HL-60/S4 (cell line): Measurements from ENCODE around the gene TLR3.

Source experiments
- in situ Hi-C: fragments of 300-500 bp; cut with MboI; formaldehyde crosslinking; loops from 2 replicates; pipeline ENCODE4 v1.14.3; 2022; ENCODE audit warnings: low sequenced_read_pairs

TLR3 gene

GRCh38 chr4:186068581-186069348 lies at the start of gene TLR3:
Gene TLR3 (plus strand): TSS chr4:186069156. CDS start chr4:186076620, 7,464 bp downstream.
- in situ Hi-C loops, result no loop called here

GRCh38 chr4:186019269-186019668 lies 49.7 kb upstream of the TLR3 start:
- in situ Hi-C loops, result no loop called here

DNA sequence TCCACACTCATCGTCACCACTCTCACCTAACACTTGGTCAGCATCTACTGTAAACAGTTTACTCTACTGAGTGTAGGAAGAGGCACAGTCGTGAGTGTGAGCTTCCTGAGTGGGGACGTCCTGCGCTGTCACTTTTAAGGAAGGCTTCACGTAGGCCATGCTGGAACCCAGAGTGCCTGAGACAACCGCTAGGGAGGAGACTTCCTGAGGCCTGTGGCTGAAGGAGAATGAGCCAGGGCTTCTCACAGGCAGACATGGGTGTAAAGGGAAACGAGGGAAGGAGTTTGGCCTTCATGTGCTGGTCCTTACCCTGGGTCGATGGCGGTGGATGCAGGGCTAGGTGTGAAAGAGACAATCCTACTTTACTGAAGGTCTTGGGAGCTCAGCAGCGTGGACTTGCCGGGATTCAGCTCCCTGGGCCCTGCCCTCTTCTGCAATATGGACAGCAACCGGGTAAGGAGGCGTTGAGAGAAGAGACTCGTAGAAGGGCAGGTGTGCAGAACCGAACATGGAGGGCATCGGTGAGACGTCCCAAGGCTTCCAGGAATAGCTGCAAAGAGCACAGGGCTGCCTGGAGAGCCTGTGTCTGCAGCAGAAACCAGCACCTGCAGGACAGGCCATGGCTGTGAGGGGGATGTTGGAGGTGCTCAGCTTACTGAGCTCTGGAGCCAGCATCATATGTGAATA lies 48.7 kb upstream of the TLR3 start:
- in situ Hi-C loops, result no loop called here

- in situ Hi-C loops, result no loop called here
Observed at GRCh38 chr4:186020793-186021407, 48.1 kb upstream of the TLR3 start.

GRCh38 chr4:186021461-186022167 lies 47.3 kb upstream of the TLR3 start:
- in situ Hi-C loops, result no loop called here

DNA sequence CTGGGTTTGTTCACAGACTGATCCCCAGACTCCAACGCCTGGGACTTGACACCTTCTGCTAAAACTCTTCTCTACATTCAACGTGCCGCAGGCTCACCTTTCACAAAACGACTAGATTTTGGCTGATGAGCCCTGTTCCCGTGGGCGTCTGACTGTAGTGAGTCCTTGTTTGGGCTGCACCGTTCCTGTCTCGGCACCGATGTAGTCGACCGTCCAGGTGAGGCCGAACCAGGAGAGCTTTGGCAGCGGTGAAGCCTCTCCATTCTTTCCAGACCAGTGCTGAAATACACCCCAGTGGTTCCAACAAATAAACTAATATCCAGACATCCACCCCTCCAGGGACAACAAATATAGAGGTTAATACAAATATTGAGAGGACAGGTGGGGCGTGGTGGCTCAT lies 45.0 kb upstream of the TLR3 start:
- in situ Hi-C loops, result no loop called here

- in situ Hi-C loops, result loop anchor here (25.0 kb wide), 3 partner anchors 388 to 988 kb away; no protein-coding TSS in a partner anchor
Observed at GRCh38 chr4:186024637-186025407, 44.1 kb upstream of the TLR3 start.

- in situ Hi-C loops, result loop anchor here (25.0 kb wide), 3 partner anchors 388 to 988 kb away; no protein-coding TSS in a partner anchor
Observed at GRCh38 chr4:186025408-186025690, 43.6 kb upstream of the TLR3 start.

GRCh38 chr4:186027405-186027804 lies 41.6 kb upstream of the TLR3 start:
- in situ Hi-C loops, result loop anchor here (25.0 kb wide), 3 partner anchors 390 to 990 kb away; no protein-coding TSS in a partner anchor

GRCh38 chr4:186029571-186030398 lies 39.2 kb upstream of the TLR3 start:
- in situ Hi-C loops, result loop anchor here (25.0 kb wide), 3 partner anchors 392 to 992 kb away; no protein-coding TSS in a partner anchor

- in situ Hi-C loops, result loop anchor here (25.0 kb wide), 3 partner anchors 393 to 993 kb away; no protein-coding TSS in a partner anchor
Observed at GRCh38 chr4:186030399-186030775, 38.6 kb upstream of the TLR3 start.

- in situ Hi-C loops, result loop anchor here (25.0 kb wide), 3 partner anchors 393 to 993 kb away; no protein-coding TSS in a partner anchor
Observed at GRCh38 chr4:186030795-186031194, 38.2 kb upstream of the TLR3 start.

- in situ Hi-C loops, result loop anchor here (25.0 kb wide), 3 partner anchors 395 to 995 kb away; no protein-coding TSS in a partner anchor
Observed at GRCh38 chr4:186032259-186032658, 36.7 kb upstream of the TLR3 start.

- in situ Hi-C loops, result loop anchor here (25.0 kb wide), 3 partner anchors 396 to 996 kb away; no protein-coding TSS in a partner anchor
Observed at GRCh38 chr4:186033027-186033426, 35.9 kb upstream of the TLR3 start.

DNA sequence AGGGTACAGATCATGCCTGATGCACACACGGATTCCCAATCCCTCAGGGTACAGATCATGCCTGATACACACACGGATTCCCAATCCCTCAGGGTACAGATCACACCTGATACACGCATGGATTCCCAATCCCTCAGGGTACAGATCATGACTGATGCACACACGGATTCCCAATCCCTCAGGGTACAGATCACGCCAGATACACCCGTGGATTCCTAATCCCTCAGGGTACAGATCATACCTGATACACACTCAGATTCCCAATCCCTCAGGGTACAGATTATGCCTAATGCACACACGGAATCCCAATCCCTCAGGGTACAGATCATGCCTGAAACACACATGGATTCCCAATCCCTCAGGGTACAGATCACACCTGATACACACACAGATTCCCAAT lies 34.3 kb upstream of the TLR3 start:
- in situ Hi-C loops, result loop anchor here (25.0 kb wide), 3 partner anchors 397 to 997 kb away; no protein-coding TSS in a partner anchor

DNA sequence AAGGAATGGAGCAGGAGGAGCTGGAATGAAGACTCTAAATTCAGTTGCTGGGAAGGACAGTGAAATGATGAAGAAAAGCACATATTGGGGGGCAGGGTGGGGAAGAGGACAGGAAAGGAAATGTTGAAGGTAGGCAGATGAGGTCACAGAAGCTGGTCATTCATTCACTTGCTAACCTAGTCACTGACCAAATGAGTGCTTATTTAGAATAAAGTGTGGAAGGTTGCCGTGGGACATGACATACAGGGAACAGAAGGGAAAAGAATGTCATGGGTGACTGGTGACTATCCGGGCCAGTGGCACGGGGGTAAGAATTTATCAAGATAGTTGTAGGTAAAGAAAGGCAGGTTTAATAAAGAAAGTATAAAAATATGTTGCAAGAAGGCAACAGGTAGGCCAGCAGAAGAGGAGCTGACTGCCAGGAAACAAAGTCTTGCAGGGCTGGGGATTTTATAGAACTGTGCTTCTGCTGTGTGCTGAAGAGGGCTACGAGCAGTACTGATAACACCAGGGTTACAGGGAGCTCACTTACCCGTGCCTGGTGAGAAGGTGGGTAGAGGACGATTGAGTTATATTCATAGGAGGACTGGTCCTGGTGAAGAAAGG lies 31.9 kb upstream of the TLR3 start:
- in situ Hi-C loops, result loop anchor here (25.0 kb wide), 3 partner anchors 400 to 1000 kb away; no protein-coding TSS in a partner anchor

DNA sequence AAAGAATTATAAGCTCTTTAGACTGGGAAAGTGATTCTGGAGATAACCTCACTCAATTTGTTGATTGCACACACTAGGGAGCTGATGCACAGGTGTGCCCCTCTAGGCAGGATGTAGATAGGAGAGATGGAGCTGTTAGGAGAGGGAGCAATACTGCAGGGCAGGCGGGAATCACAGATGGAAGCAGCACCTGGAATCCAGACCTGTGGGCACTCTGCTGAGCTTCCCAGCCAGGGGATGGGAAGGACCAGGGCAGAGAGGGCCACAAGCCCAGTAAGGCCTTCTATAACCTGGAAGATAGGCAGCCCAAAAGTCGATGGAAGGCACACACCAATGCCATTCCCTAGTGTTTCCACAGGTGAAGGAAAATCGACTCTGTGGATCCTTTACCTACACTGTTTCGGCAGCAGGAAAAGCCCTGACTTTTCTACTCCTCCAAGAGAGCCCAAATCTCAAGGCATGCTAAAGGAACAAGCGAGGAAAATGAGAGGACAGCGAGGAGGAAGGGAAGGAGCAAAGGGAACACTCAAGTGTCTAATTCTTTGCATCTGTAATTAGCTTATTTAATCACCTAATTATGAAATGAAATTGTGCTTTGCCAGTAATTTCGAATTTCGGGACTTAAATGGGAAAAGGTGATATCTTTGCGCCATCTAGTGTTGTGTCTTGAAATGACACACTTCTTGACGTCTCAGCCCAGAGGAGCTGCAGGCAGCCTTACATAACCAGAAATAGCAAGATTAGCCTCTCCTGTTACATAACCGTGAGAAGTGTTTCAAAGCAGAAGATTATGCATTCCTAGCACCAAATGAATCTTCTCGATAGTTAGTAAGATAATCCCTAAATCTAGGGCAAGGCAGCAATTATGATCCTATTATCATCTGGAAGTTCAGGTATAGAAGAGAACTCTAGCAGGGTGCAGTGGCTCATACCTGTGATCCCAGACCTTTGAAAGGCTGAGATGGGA lies 31.0 kb upstream of the TLR3 start:
- in situ Hi-C loops, result loop anchor here (25.0 kb wide), 3 partner anchors 401 to 1001 kb away; no protein-coding TSS in a partner anchor
